Neural progenitor cell (in vitro differentiated cells): Measurements from ENCODE around the gene IRF5. TPM values are rescaled to one million over a fixed set of nuclear protein-coding genes. Genes with fewer than 3 reads are reported as not detected.
A peak's percentile ranks its signal among the peaks of the same experiment; 100 is the strongest.

Experiments used
- DNase-seq: peaks from one replicate; pipeline ENCODE4 v3.0.0-alpha.2; 2016; ENCODE audit warnings: low spot score
- H2AFZ ChIP-seq: fragments of 200-600 bp; sonication (generic); replicated peaks from 2 replicates; pipeline ENCODE4 v1.6.1; 2016; ENCODE audit warnings: antibody characterized with exemption
- H3F3A ChIP-seq: fragments of 200-600 bp; sonication (generic); 2 replicates; pipeline ENCODE4 v1.6.1; 2016; ENCODE audit warnings: antibody characterized with exemption, low read depth
- H3K27ac ChIP-seq: fragments of 200-600 bp; sonication (generic); 2 replicates; pipeline ENCODE4 v1.5.1; 2016; ENCODE audit warnings: mild to moderate bottlenecking
- H3K27me3 ChIP-seq: fragments of 200-600 bp; sonication (generic); 2 replicates; pipeline ENCODE4 v1.6.1; 2016; ENCODE audit warnings: mild to moderate bottlenecking, moderate library complexity
- H3K36me3 ChIP-seq: fragments of 200-600 bp; sonication (generic); 2 replicates; pipeline ENCODE4 v1.5.1; 2016
- H3K4me1 ChIP-seq: fragments of 200-600 bp; sonication (generic); 2 replicates; pipeline ENCODE4 v1.6.1; 2016; ENCODE audit warnings: mixed run types
- H3K4me2 ChIP-seq: fragments of 200-600 bp; sonication (generic); 2 replicates; pipeline ENCODE4 v1.6.1; 2016
- H3K4me3 ChIP-seq: fragments of 200-600 bp; sonication (generic); 2 replicates; pipeline ENCODE4 v1.5.1; 2016
- H3K79me2 ChIP-seq: fragments of 200-600 bp; sonication (generic); 2 replicates; pipeline ENCODE4 v1.6.1; 2016; ENCODE audit warnings: low read depth
- H3K9ac ChIP-seq: fragments of 200-600 bp; sonication (generic); 2 replicates; pipeline ENCODE4 v1.6.1; 2016
- H3K9me3 ChIP-seq: fragments of 200-600 bp; sonication (generic); 2 replicates; pipeline ENCODE4 v1.5.1; 2016; ENCODE audit warnings: low read depth
- H4K20me1 ChIP-seq: fragments of 200-600 bp; sonication (generic); 2 replicates; pipeline ENCODE4 v1.6.1; 2016; ENCODE audit warnings: low read depth
- H3K27ac Mint-ChIP-seq: 3 replicates; pipeline ENCODE4 v1.8.0; 2021; ENCODE audit warnings: mixed read lengths
- H3K27me3 Mint-ChIP-seq: 2 replicates; pipeline ENCODE4 v1.8.0; 2022; ENCODE audit warnings: low read depth, mild to moderate bottlenecking, inconsistent platforms, moderate library complexity, mixed read lengths; ENCODE audit not compliant: insufficient read depth
- H3K36me3 Mint-ChIP-seq: 3 replicates; pipeline ENCODE4 v1.8.0; 2021; ENCODE audit warnings: mixed read lengths
- H3K4me1 Mint-ChIP-seq: 3 replicates; pipeline ENCODE4 v1.8.0; 2021; ENCODE audit warnings: mixed read lengths
- H3K4me3 Mint-ChIP-seq: 3 replicates; pipeline ENCODE4 v1.8.0; 2021; ENCODE audit warnings: mild to moderate bottlenecking, moderate library complexity, mixed read lengths
- H3K9me3 Mint-ChIP-seq: 3 replicates; pipeline ENCODE4 v1.8.0; 2020; ENCODE audit warnings: mixed read lengths
- CTCF ChIP-seq: fragments of 200-600 bp; sonication (generic); IDR thresholded peaks from 2 replicates; pipeline ENCODE4 v1.5.1; 2017; ENCODE audit warnings: antibody characterized with exemption, mild to moderate bottlenecking
- EZH2 ChIP-seq: fragments of 200-600 bp; sonication (generic); IDR thresholded peaks from 2 replicates; pipeline ENCODE4 v1.6.1; 2017; ENCODE audit warnings: antibody characterized with exemption, mild to moderate bottlenecking, moderate library complexity
- EZH2phosphoT487 ChIP-seq: fragments of 200-600 bp; sonication (generic); IDR thresholded peaks from 2 replicates; pipeline ENCODE4 v1.6.1; 2017; ENCODE audit warnings: antibody characterized with exemption
- total RNA-seq: library from RNA; depleted of rRNA; stranded (reverse); fragments of >200 nt; gene quantifications from 2 replicates; pipeline ENCODE4 v1.2.3, GENCODE V29; 2015; ENCODE audit warnings: low replicate concordance

Gene IRF5
- total RNA-seq, 1 donor from 2014 or later: 0.22 TPM

- no peak overlapping the region for H3K4me2 ChIP-seq
- H4K20me1 ChIP-seq: peaks cover 4% of the 10 kb centered on the region
- H3K4me1 Mint-ChIP-seq: no peaks in the 10 kb centered on the region
- H3K36me3 Mint-ChIP-seq: peaks cover 54% of the 10 kb centered on the region
- no peaks in the 10 kb centered on the region for H3K9me3 Mint-ChIP-seq
- TF ChIP-seq EZH2phosphoT487 (no peak), EZH2 (no peak), CTCF (no peak)
- no peaks in the 10 kb centered on the region for H3K4me1 ChIP-seq
- H3K4me3 Mint-ChIP-seq: no peak overlapping the region
- no peak overlapping the region for H3K27ac ChIP-seq
- no peaks in the 10 kb centered on the region for H3K79me2 ChIP-seq
- no peaks in the 10 kb centered on the region for H3K27me3 ChIP-seq
- H3K27ac Mint-ChIP-seq: no peak overlapping the region
- H3F3A ChIP-seq: no peaks in the 10 kb centered on the region
- H3K9me3 ChIP-seq: no peaks in the 10 kb centered on the region
- H3K27me3 Mint-ChIP-seq: peaks cover 3% of the 10 kb centered on the region
- H3K4me3 ChIP-seq: no peak overlapping the region
- DNase-seq: no peak
- no peak overlapping the region for H3K9ac ChIP-seq
- peaks cover 23% of the 10 kb centered on the region for H3K36me3 ChIP-seq
- H2AFZ ChIP-seq: no peak overlapping the region
These were observed 44.4 kb downstream of the IRF5 start for GRCh38 chr7:128982105-128982504.

- Histone ChIP-seq H3K27me3 (no peaks in the 10 kb centered on the region), H3K27ac (no peak overlapping the region), H2AFZ (no peak overlapping the region), H3K9me3 (no peaks in the 10 kb centered on the region), H4K20me1 (peaks cover 4% of the 10 kb centered on the region), H3F3A (peaks cover 3% of the 10 kb centered on the region), H3K4me3 (no peak overlapping the region), H3K79me2 (no peaks in the 10 kb centered on the region), H3K36me3 (peaks cover 32% of the 10 kb centered on the region), H3K9ac (no peak overlapping the region), H3K4me1 (no peaks in the 10 kb centered on the region), H3K4me2 (no peak overlapping the region)
- peaks cover 48% of the 10 kb centered on the region for H3K36me3 Mint-ChIP-seq
- DNase-seq: no peak
- H3K4me3 Mint-ChIP-seq: no peak overlapping the region
- TF ChIP-seq EZH2 (no peak), CTCF (no peak), EZH2phosphoT487 (no peak)
- no peak overlapping the region for H3K27ac Mint-ChIP-seq
- peaks cover 3% of the 10 kb centered on the region for H3K27me3 Mint-ChIP-seq
- H3K4me1 Mint-ChIP-seq: no peaks in the 10 kb centered on the region
- H3K9me3 Mint-ChIP-seq: no peaks in the 10 kb centered on the region
These were observed 47.9 kb downstream of the IRF5 start for GRCh38 chr7:128985660-128986059.

- Mint-ChIP-seq H3K36me3 (peaks cover 45% of the 10 kb centered on the region), H3K27me3 (peaks cover 3% of the 10 kb centered on the region), H3K4me3 (no peak overlapping the region), H3K4me1 (no peaks in the 10 kb centered on the region), H3K27ac (no peak overlapping the region), H3K9me3 (no peaks in the 10 kb centered on the region)
- Histone ChIP-seq H3K4me2 (no peak overlapping the region), H3K27ac (peak overlapping the region; percentile 16), H3K9me3 (no peaks in the 10 kb centered on the region), H3K4me1 (no peaks in the 10 kb centered on the region), H3K9ac (no peak overlapping the region), H3K36me3 (peaks cover 39% of the 10 kb centered on the region), H3K79me2 (no peaks in the 10 kb centered on the region), H2AFZ (no peak overlapping the region), H3F3A (peaks cover 4% of the 10 kb centered on the region), H4K20me1 (peaks cover 4% of the 10 kb centered on the region), H3K4me3 (no peak overlapping the region), H3K27me3 (no peaks in the 10 kb centered on the region)
- TF ChIP-seq EZH2: no peak
- no peak for TF ChIP-seq CTCF
- no peak for TF ChIP-seq EZH2phosphoT487
- no peak for DNase-seq
These were observed 48.9 kb downstream of the IRF5 start for GRCh38 chr7:128986609-128987008.
